WTC11 (cell line): Measurements from ENCODE around the gene MTUS2. TPM values are rescaled to one million over a fixed set of nuclear protein-coding genes. Genes with fewer than 3 reads are reported as not detected.

ENCODE experiments used
- ATAC-seq: fragments of 200-7000 bp; cut with Tn5 transposase; 2 replicates; pipeline ENCODE4 v1.10.0; 2021; ENCODE audit warnings: mild to moderate bottlenecking, moderate library complexity
- CTCF ChIA-PET: fragments of 300-600 bp; sonication (Branson Sonifier 250); formaldehyde crosslinking; loops from one replicate; lab custom pipeline; 2021; ENCODE audit warnings: antibody characterized with exemption; lab: Charles Lee
- POLR2A ChIA-PET: fragments of 350-600 bp; sonication (Branson Sonifier 250); formaldehyde crosslinking; loops from one replicate; lab custom pipeline; 2021; ENCODE audit warnings: antibody characterized with exemption; lab: Charles Lee
- DNase-seq: peaks from one replicate; pipeline ENCODE4 v3.0.0; 2021; ENCODE audit warnings: low spot score
- H3K27ac Mint-ChIP-seq: 2 replicates; pipeline ENCODE4 v1.8.0; 2021; ENCODE audit warnings: mixed read lengths
- H3K27me3 Mint-ChIP-seq: 2 replicates; pipeline ENCODE4 v1.8.0; 2021; ENCODE audit warnings: low read depth, mild to moderate bottlenecking, moderate library complexity, mixed read lengths
- H3K36me3 Mint-ChIP-seq: 2 replicates; pipeline ENCODE4 v1.8.0; 2021; ENCODE audit warnings: mixed read lengths
- H3K4me1 Mint-ChIP-seq: 2 replicates; pipeline ENCODE4 v1.8.0; 2022; ENCODE audit warnings: mixed read lengths
- H3K4me3 Mint-ChIP-seq: 2 replicates; pipeline ENCODE4 v1.8.0; 2021; ENCODE audit warnings: mild to moderate bottlenecking, moderate library complexity, mixed read lengths
- H3K9me3 Mint-ChIP-seq: 2 replicates; pipeline ENCODE4 v1.8.0; 2021; ENCODE audit warnings: mixed read lengths
- ATF3 ChIP-seq: sonication (generic); formaldehyde crosslinking; conservative IDR thresholded peaks from 2 replicates; pipeline ENCODE4 v1.8.1; 2022; ENCODE audit warnings: mild to moderate bottlenecking, missing genetic modification reagents
- ATF6 ChIP-seq: sonication (generic); formaldehyde crosslinking; IDR thresholded peaks from 2 replicates; pipeline ENCODE4 v1.8.1; 2023; ENCODE audit warnings: mild to moderate bottlenecking, missing genetic modification reagents
- ELF4 ChIP-seq: sonication (generic); formaldehyde crosslinking; IDR thresholded peaks from 2 replicates; pipeline ENCODE4 v1.8.1; 2022; ENCODE audit warnings: low read depth, mild to moderate bottlenecking, moderate library complexity, missing genetic modification reagents
- EMX1 ChIP-seq: fragments of 250-450 bp; sonication (Bioruptor Pico); IDR thresholded peaks from 2 replicates; pipeline ENCODE4 v1.8.0; 2021; ENCODE audit warnings: mild to moderate bottlenecking
- ERG ChIP-seq: fragments of 250-450 bp; sonication (Bioruptor Pico); IDR thresholded peaks from 2 replicates; pipeline ENCODE4 v1.8.0; 2021; ENCODE audit warnings: mild to moderate bottlenecking
- HMGXB4 ChIP-seq: sonication (generic); formaldehyde crosslinking; IDR thresholded peaks from 2 replicates; pipeline ENCODE4 v1.8.1; 2023; ENCODE audit warnings: mild to moderate bottlenecking, moderate library complexity, missing genetic modification reagents
- NR1H2 ChIP-seq: sonication (generic); formaldehyde crosslinking; IDR thresholded peaks from 2 replicates; pipeline ENCODE4 v1.9.0; 2021; ENCODE audit warnings: mild to moderate bottlenecking, moderate library complexity, missing genetic modification reagents
- SOX15 ChIP-seq: fragments of 250-450 bp; sonication (Bioruptor Pico); IDR thresholded peaks from 2 replicates; pipeline ENCODE4 v1.9.0; 2021; ENCODE audit warnings: mild to moderate bottlenecking
- SP1 ChIP-seq: sonication (generic); formaldehyde crosslinking; conservative IDR thresholded peaks from 2 replicates; pipeline ENCODE4 v1.8.1; 2022; ENCODE audit warnings: missing genetic modification reagents
- STAT6 ChIP-seq: sonication (generic); formaldehyde crosslinking; conservative IDR thresholded peaks from 2 replicates; pipeline ENCODE4 v1.8.1; 2023; ENCODE audit warnings: mild to moderate bottlenecking, low read depth, missing genetic modification reagents, moderate library complexity
- TCF7 ChIP-seq: sonication (generic); formaldehyde crosslinking; IDR thresholded peaks from 2 replicates; pipeline ENCODE4 v1.8.0; 2022; ENCODE audit warnings: mild to moderate bottlenecking, low read depth, missing genetic modification reagents, moderate library complexity
- ZNF138 ChIP-seq: sonication (generic); formaldehyde crosslinking; conservative IDR thresholded peaks from 2 replicates; pipeline ENCODE4 v1.8.1; 2022; ENCODE audit warnings: mild to moderate bottlenecking, moderate library complexity, missing genetic modification reagents
- ZNF219 ChIP-seq: sonication (generic); formaldehyde crosslinking; IDR thresholded peaks from 2 replicates; pipeline ENCODE4 v1.8.0; 2023; ENCODE audit warnings: missing genetic modification reagents, mild to moderate bottlenecking, borderline replicate concordance
- ZNF317 ChIP-seq: sonication (generic); formaldehyde crosslinking; IDR thresholded peaks from 2 replicates; pipeline ENCODE4 v1.8.1; 2023; ENCODE audit warnings: low read depth, mild to moderate bottlenecking, moderate library complexity, missing genetic modification reagents, borderline replicate concordance
- ZNF423 ChIP-seq: fragments of 250-450 bp; sonication (Bioruptor Pico); IDR thresholded peaks from 2 replicates; pipeline ENCODE4 v2.1.2; 2022; ENCODE audit warnings: mild to moderate bottlenecking, moderate library complexity
- ZNF425 ChIP-seq: fragments of 250-450 bp; sonication (Bioruptor Pico); conservative IDR thresholded peaks from 2 replicates; pipeline ENCODE4 v1.9.0; 2021; ENCODE audit warnings: mild to moderate bottlenecking
- ZNF512 ChIP-seq: sonication (generic); formaldehyde crosslinking; IDR thresholded peaks from 2 replicates; pipeline ENCODE4 v1.8.1; 2022; ENCODE audit warnings: missing genetic modification reagents, borderline replicate concordance
- ZSCAN18 ChIP-seq: fragments of 250-450 bp; sonication (Bioruptor Pico); IDR thresholded peaks from 2 replicates; pipeline ENCODE4 v2.1.2; 2022; ENCODE audit warnings: mild to moderate bottlenecking, moderate library complexity
- total RNA-seq: library from RNA; stranded (reverse); gene quantifications from 3 replicates; pipeline ENCODE4 v1.2.3, GENCODE V29; 2021

The MTUS2 gene
- total RNA-seq, 1 experiment from 2014 or later = 0.22 TPM

- TF ChIP-seq STAT6 (CRISPR knock-in tag) (no peak), SP1 (CRISPR knock-in tag) (no peak)
- TF ChIP-seq, all 79 proteins: peak for 0
Observed at GRCh38 chr13:29383476-29383875, 563.3 kb downstream of the MTUS2 start (continued).

GRCh38 chr13:29384466-29384865 lies 564.3 kb downstream of the MTUS2 start:
- Mint-ChIP-seq H3K27me3 (no peaks in the 10 kb centered on the region), H3K4me3 (no peak overlapping the region)
- DNase-seq = no peak
- CTCF ChIA-PET = no interaction called here
- TF ChIP-seq ELF4 = no peak
- no peak for TF ChIP-seq ZNF512 (CRISPR knock-in tag)
- TF ChIP-seq HMGXB4 (CRISPR knock-in tag) = no peak
- no peak for TF ChIP-seq ATF3 (CRISPR knock-in tag)
- no peak for TF ChIP-seq ZNF138 (CRISPR knock-in tag)
- TF ChIP-seq NR1H2 (CRISPR knock-in tag) = no peak
- TF ChIP-seq ZNF219 (CRISPR knock-in tag) = no peak
- no peak for TF ChIP-seq ERG (CRISPR knock-in tag)
- TF ChIP-seq SOX15 (CRISPR knock-in tag) = no peak
- TF ChIP-seq ATF6 (CRISPR knock-in tag) = no peak
- no peak for TF ChIP-seq ZNF423 (CRISPR knock-in tag)
- no peak for TF ChIP-seq SP1 (CRISPR knock-in tag)
- no peak for TF ChIP-seq ZNF317
- TF ChIP-seq TCF7 (CRISPR knock-in tag) = no peak
- no peak for TF ChIP-seq EMX1 (CRISPR knock-in tag)
- no peak for TF ChIP-seq ZSCAN18 (CRISPR knock-in tag)
- no peak for TF ChIP-seq ZNF425 (CRISPR knock-in tag)
- TF ChIP-seq, all 79 proteins: peak for 0
- Mint-ChIP-seq H3K36me3 (no peaks in the 10 kb centered on the region), H3K27ac (no peak overlapping the region), H3K4me1 (peaks cover 3% of the 10 kb centered on the region; the same call in 1 of the 2 replicates), H3K9me3 (peaks cover 9% of the 10 kb centered on the region)
- no peak for ATAC-seq
- POLR2A ChIA-PET = no interaction called here
